GM18517 (cell line): ENCODE data around the gene BMPR1B.
"Not testable (repeated sequence)": the region's sequence is repeated elsewhere in the genome, so short reads cannot be mapped to it uniquely, and the experiment has no call there.

Experiments
- ATAC-seq: cut with Tn5 transposase; IDR thresholded peaks from one replicate; pipeline ENCODE4 v1.9.1; 2021; ENCODE audit warnings: mild to moderate bottlenecking, moderate library complexity; ENCODE audit not compliant: unreplicated experiment

Gene BMPR1B

DNA sequence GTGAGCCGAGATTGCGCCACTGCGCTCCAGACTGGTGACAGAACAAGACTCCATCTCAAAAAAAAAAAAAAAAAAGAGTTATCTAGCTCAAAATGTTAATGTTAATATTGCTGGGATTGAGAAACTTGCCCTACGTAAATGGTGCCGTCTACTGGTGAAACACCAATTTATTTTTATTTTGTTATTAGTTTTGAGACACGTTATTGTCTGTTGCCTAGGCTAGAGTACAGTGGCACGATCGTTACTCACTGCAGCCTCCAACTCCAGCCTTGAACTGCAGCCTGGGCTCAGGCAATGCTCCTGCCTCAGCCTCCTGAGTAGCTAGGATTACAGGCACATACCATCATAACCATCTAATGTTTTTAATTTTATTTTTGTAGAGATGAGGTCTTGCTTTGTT, 262.8 kb downstream of the BMPR1B start:
- ATAC-seq, result no peak

DNA sequence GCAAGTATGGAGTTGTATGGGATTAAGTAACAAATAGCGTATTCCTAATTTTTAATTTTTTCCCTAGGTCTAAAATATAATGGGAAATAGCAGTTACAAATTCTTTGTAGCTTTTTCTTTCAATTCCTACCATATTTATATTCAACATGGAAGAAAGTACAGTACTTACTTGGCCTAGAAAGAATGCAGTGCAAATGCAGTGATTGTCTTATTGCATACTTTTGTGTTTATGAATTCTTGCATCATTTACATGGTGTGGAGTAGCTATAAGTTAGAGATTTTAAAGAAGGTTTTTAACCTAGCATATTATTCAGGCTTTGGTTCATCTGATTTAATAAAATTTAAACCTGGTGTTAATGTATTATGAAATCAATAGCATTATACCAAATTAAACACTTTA, 263.3 kb downstream of the BMPR1B start:
- ATAC-seq, result no peak

DNA sequence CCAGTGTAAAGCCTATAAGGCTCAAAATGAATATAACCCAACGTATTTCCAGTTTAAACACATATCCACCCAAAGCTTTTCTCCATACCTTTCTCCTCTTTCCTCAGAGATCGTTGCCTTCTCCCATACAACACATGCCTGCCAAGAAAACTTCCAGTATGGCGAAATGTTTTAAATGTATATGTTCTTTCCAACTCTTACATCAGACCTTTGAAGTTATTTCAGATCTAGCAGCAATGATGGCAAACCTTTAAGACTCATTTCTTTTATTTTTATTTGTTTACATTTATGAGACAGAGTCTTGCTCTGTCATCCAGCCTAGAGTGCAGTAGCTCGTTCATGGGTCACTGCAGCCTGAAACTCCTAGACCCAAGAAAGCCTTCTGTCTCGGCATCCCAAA, 265.4 kb downstream of the BMPR1B start:
- ATAC-seq, result no peak

DNA sequence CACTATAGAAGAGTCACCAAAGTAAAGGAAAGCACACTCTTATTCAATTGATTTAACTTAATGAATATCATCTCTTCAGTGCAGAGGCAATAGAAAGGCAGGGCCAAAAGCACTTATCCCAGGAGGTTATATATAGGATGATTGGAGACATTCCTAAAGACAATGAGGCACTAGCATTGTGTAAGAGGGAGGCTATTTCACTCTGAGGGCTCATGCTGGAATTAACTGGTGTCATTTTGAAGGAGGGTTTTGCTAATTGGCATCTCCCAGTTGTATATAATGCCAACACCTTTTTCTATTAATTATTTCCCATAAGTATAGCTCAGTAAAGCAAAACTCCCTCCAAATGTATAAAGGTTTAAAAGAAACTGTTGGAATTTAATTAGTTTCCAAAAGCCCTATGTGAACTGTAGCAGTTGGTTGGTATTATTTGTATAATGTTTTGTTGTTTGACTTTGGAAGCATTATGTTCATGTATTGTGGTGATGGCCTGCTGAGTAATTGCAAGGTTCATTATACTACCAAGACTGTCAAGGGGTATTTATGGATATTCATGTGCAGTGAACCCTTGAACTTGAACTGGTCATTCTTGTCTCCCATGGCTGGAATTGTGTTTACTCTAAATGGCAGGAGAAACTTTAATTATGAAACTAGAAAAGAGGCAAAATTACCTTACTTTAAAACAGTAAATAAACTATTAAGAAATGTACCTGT, 270.3 kb downstream of the BMPR1B start:
- ATAC-seq, result no peak

DNA sequence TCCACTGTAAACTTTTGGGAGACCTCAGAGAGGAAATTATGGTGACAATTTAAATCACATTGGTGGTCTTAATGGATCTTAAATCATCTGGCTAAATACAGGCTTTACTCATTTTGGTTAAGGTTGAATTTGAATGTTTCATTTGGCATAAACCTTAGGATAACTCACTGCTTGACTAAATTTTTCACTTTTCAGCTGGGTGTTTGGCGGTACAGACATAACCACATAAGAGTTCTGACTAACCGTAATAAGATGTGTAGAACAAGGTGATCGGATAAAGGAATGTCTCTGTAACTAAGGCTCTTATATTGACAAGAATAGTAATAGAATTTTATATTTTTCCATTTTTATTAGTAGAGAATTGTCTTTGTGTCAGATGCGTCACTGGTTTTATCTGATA, 281.0 kb downstream of the BMPR1B start:
- ATAC-seq, result no peak

DNA sequence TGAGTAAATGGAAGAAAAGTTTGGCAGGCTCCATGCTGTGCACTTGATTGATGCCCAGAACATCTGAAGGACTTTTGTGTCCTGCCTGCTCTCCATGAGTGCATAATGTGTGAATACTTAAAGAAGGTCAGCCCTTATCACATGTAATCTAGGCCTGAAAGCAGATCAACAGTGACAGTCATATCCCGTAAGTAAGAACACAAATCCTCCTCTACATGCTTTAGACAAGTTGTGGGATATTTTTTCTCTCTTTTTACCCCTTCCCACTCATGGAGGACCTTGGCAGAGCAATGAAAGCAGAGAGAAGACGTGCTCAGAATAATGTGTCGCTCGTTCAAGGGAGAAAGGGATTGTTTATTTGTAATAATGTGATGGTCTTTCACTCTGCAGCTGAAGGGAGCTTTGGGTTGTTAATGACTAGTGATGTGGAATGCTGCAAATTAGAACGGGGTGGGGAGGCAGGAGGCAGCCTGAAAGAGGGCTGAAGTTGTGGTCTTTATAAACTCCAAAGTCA, 286.6 kb downstream of the BMPR1B start:
- no peak for ATAC-seq

DNA sequence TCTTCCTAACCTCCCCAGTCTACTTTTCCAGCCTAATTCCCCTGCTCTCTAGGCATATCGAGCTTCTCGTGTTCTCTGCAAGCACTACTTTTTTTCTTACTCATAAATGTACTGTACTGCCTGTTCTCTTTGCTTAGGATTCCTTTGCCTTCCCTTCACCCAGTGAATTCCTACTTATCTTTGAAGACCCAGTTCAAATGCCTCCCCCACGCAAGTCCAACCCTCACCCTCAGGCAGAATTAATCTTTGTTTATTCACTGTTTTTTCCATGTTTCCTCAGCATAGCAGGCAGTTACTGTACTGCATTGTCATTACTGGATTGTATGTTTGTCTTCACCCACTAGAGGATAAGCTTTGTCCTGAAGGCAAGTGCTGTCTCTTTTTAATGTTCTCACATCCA, 287.7 kb downstream of the BMPR1B start:
- ATAC-seq, result no peak

DNA sequence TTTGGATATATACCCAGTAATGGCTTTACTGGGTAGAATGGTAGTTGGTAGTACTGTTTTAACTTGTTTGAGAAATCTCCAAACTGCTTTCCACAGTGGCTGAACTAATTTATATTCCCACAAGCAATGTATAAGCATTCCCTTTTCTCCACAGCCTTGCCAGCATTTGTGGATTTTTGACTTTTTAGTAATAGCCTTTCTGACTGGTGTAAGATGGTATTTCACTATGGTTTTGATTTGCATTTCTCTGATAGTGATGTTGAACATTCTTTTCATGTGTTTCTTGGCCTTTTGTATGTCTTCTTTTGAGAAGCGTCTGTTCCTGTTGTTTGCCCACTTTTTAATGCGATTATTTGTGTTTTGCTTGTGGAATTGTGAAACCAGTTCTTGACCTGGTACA, 290.5 kb downstream of the BMPR1B start:
- no peak for ATAC-seq

DNA sequence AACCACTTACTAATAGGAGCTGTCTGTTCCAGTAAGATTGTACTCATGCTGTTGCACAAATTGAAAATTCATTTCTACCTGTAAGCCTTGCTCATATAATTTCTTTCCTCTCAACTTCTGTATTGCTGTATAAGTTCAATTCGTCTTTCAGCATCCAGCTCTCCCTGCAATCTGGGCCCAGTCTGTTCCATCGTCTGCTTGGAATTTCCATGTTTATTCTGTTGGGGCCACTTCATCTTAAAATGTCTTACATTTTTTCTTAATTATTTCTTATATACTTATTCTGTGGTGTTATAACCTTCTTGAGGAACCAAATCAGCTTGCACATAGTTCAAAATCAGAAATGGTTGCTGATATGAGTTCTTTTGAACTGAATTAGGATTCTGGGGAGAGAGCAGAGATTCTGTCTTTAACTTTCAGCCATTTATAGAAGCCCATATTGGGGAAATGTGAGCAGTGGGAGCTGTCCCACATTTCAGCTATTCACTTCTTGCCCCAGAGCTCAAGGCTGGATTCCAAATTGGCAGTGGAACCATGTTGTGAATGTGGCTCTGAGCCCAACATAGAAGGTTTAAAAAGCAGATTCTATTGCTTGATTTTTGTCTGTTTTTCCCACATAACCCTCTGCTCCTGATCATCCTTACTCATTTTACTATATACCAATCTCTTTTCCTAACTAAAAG, 291.9 kb downstream of the BMPR1B start:
- no peak for ATAC-seq

DNA sequence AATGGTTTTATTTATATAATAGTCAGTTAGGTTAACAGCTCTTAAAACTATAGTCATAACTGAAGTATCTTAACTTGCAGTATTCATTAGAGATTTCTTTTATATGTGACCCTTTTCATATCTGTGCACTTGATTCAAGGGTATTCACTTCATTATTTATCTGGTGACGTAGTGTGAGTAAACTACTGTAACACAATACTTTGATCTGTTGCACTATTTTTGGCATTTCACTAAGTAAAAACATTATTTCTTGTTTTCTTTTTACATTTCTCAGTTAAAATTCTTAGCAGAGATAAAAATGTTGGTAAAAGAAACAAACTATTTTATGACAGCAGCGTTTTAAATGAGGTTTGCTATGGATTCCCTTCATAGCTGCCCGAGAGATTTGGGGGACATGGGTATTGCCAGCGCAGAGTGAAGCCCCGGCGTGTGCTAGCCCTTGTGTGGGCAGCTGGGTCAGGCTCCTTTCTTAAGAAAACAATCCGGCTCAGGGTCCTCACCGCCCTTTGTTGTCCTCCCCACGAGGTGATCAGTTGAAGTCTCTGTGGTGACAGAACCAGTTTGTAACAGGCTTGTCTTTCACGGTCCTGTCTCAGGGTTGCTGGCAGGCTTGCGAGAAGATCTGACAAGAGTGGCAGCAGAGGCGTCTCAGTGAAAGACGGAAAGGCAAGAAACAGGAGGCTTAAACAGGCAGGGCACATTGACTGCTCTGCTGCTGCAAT, 293.4 kb downstream of the BMPR1B start:
- no peak for ATAC-seq

DNA sequence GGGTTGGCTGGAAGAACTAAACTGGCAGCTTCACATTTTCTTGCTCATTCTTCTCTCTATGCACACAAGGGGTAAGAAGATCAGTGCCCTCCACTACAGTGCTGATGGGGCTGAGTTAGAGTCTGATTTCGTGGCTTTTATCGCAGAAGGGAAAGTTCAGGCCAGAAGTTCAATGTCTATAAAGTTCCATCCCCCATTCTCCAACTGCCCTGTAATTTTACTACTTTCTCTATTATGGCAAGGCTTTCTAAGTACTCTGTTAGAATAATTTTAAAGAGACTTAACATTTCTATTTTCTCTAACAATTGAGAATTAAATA, 293.9 kb downstream of the BMPR1B start:
- ATAC-seq, result no peak

DNA sequence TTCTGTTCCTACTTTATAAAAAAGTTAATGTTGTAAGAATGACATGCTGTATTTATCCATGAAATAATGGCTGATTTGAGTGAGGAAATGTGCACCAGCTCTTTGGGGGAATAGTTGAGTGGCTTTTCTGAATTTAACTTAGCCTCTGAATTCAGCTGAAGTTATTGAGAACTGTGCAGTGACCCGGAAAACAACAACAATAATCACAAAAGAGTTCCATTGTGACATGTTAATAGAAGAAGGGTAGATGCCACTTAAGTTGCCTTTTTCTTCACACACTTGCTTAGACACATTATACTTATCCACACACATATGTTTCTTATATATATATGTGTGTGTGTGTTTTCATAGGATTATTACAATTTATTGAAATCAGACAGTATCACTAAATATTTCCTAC, 301.2 kb downstream of the BMPR1B start:
- no peak for ATAC-seq

DNA sequence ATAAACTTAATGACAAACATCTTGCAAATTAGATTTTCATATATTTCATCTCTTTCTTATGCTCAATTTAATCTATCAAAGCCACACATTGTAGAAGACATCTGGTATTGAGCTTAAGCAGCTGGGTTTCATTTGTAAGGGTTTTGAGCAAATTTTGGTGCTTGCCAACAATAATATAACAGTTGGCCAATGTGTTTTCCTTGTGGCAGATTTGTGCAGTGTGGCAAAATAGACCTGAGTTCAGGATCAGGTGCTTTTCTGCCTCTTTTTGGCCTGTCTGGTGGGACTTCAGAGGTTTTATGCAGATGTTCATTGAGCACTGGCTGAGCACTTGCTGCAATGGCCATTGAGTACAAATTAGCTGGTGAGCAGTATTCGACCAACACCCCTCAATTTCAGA, 301.9 kb downstream of the BMPR1B start:
- ATAC-seq, result no peak

DNA sequence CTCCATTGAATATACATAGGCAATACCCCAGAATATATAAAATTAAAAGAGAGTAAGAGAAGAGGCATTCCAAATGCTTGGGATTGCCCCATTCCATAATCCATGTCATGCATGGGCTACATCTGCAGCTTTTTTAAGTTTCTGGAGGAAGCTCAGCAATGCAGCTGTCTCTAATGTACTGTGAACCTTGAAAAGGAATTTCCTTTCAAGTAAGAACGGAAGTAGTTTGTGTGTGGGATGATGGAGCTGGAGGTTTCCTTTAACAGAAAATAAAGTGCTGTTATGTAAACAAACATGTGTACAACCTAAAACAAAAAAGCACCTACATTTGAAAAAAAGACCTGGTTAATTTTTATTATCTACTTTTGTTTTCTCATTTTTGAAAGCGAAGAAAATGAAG, 303.5 kb downstream of the BMPR1B start:
- no peak for ATAC-seq

DNA sequence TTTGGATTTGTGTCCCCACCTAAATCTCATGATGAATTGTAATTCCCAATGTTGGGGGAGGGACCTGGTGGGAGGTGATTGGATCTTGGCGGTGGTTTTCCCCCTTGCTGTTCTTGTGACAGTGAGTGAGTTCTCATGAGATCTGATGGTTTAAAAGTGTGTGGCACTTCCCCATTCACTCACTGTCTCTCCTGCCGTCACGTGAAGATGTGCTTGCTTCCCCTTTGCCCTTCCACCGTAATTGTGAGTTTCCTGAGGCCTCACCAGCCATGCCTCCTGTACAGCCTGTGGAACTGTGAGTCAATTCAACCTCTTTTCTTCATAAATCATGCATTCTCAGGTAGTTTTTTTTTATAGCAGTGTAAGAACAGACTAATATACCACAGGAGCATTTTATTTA, 304.0 kb downstream of the BMPR1B start:
- ATAC-seq, result not testable (repeated sequence)

DNA sequence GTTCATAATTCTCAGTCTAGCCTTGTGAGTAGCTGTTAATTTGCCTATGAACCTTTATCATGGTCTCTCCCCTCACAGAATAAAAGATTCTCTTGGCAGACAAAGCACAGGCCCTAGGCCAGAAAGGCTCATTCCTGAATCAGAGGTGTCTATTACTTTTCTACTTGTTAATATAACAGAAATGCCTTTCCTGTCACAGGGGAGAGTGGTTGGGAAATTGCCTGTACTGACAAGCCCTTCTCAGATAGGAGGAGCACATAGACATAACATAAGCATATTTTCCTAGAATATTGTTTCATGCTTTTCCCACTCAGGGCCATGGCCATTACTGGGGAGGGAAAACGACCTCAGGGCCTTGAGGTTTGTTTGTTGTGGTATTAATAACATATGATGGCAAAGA, 308.3 kb downstream of the BMPR1B start:
- no peak for ATAC-seq

DNA sequence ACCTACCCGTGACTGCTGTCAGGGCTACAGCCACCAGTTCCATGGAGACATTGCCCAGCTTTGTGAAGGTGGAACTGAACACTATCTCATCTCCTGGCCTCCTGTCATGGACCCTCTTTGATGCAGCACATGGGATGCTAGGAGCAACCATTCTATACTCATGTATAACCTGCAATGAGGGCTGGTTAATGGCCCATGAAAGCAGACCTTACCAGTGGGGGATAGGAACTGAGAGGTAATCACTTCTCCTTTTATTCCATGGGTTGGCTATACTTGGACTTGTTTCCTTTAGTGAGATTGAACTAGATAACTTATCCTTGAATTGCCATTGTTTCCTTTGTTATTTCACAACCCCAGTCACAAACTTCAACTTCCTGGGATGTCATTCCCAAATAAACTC, 310.6 kb downstream of the BMPR1B start:
- no peak for ATAC-seq

DNA sequence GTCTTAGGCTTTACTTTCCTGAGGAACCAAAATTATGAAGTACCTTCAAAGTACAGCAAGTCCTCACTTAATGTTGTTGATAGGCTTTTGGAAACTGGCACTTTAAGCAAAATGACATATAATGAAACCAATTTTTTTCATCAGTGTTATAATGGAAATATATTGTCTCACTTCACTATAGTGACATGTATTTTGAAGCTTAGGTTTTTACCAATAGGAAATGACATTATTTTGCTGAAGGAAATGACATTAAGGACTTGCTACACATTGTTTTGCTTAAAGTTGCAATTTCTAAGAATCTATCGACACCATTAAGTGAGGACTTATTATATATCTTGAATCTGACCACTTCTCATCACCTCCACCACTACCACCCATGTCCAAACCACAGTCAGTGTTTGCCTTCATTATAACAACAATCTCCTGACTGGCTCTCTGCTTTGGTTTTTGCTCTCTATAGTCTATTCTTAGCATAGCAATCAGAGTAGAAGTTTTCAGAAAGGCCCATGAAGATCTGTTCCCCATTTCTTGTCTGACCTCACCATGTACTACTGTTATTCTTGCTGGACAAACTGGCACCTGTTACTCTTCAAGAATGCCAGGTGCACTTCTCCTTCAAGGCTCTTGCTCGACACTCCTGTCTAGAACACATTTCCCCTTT, 311.2 kb downstream of the BMPR1B start:
- no peak for ATAC-seq

DNA sequence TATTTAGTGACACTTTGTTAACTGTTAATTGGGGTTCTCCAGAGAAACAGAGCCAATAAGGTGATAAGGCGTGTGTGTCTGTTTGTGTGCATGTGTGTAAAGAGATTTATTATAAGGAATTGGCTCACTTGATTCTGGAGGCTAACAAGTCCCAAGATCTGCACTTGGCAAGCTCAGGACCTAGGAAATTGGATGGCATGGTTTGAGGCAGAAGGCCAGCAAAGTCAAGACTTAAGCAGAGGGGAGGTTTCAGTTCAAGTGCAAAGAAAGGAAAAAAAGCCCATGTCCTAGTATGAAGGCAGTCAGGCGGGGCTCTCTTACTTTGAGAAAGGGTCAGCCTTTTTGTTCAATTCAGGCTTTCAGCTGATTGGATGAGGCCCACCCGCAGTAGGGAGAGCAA, 314.1 kb downstream of the BMPR1B start:
- no peak for ATAC-seq

DNA sequence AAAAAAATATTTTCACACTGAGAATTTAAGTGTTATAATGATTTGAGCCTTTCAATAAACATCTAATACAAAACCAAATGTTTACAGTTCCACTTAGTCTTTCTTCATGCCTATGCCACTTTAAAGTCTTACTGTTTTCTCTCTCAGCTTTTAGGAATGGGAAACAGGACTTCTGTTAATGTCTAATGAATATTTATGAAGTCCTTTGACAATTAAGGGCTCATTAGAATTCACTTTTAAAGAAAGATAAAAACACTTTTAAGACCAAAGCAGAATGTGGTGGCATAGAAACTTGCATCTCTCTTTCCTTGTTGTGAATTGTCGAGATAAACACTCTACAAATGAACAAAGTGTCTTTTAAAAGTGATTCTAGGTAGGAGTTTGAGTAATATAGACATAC, 315.9 kb downstream of the BMPR1B start:
- no peak for ATAC-seq

DNA sequence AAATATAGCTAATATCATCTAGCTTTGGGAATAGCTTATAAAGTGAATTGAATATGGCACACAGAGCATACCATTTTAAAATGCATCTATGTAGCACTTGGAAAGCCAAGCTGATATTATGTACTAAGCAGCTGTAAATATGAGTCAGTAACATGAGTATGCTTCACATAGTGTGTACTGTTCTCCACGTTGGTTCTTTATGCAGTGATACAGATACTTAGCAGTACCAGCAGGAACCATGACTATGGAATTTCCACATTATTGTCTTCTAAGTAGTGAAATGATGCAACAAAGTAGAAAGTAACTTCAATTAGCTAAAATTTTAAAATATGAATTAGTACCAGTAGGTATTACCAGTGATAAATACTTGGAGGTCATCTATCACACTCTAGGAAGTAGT, 320.1 kb downstream of the BMPR1B start:
- ATAC-seq, result no peak

DNA sequence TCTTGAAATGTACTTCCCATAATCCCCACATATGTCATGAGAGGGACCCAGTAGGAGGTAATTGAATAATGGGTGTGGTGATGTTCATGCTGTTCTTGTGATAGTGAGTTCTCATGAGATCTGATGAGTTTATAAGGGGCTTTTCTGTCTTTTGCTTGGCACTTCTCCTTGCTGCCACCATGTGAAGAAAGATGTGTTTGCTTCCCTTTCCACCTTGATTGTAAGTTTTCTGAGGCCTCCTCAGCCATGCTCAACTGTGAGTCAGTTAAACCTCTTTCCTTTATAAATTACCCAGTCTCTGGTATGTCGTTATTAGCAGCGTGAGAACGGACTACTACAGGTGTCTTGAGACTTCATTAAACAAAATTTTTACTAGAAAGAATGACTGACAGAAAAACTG, 323.2 kb downstream of the BMPR1B start:
- no peak for ATAC-seq
